Kidney epithelial cell (primary cell): ENCODE data around the gene TRMO. TPM values are rescaled to one million over a fixed set of nuclear protein-coding genes. Genes with fewer than 3 reads are reported as not detected.

Experiments used
- DNase-seq: peaks from one replicate; pipeline ENCODE4 v3.0.0-alpha.2; 2010; ENCODE audit warnings: low read depth
- H3K27me3 ChIP-seq: 2 replicates; pipeline ENCODE4 v1.6.0; 2011; ENCODE audit warnings: low read length; ENCODE audit not compliant: control insufficient read depth, insufficient read depth
- H3K36me3 ChIP-seq: 2 replicates; pipeline ENCODE4 v1.5.1; 2011; ENCODE audit warnings: low read length; ENCODE audit not compliant: control insufficient read depth, insufficient read depth
- H3K4me3 ChIP-seq: 2 replicates; pipeline ENCODE4 v1.5.1; 2011; ENCODE audit warnings: low read depth, mild to moderate bottlenecking, control low read depth, low read length
- total RNA-seq: library from RNA; depleted of rRNA; stranded (reverse); fragments of >200 nt; gene quantifications from 2 replicates; pipeline ENCODE4 v1.2.3, GENCODE V29; 2015
- TF ChIP-seq, protein P1 (sequence below): IDR thresholded peaks from 2 replicates; pipeline ENCODE4 v1.5.1; 2011; ENCODE audit warnings: mild to moderate bottlenecking, moderate library complexity, low read length, control low read depth, inconsistent platforms; ENCODE audit not compliant: insufficient read depth, poor library complexity, severe bottlenecking

Gene TRMO
- total RNA-seq, 1 donor from 2014 or later = 23.9 TPM

- no peak for DNase-seq
- Histone ChIP-seq H3K4me3 (no peak overlapping the region), H3K36me3 (no peaks in the 10 kb centered on the region), H3K27me3 (peaks cover 13% of the 10 kb centered on the region)
- TF ChIP-seq, protein P1, sequence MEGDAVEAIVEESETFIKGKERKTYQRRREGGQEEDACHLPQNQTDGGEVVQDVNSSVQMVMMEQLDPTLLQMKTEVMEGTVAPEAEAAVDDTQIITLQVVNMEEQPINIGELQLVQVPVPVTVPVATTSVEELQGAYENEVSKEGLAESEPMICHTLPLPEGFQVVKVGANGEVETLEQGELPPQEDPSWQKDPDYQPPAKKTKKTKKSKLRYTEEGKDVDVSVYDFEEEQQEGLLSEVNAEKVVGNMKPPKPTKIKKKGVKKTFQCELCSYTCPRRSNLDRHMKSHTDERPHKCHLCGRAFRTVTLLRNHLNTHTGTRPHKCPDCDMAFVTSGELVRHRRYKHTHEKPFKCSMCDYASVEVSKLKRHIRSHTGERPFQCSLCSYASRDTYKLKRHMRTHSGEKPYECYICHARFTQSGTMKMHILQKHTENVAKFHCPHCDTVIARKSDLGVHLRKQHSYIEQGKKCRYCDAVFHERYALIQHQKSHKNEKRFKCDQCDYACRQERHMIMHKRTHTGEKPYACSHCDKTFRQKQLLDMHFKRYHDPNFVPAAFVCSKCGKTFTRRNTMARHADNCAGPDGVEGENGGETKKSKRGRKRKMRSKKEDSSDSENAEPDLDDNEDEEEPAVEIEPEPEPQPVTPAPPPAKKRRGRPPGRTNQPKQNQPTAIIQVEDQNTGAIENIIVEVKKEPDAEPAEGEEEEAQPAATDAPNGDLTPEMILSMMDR = no peak
Measured at GRCh38 chr9:97934321-97935115, 12.2 kb upstream of the TRMO start.

DNA sequence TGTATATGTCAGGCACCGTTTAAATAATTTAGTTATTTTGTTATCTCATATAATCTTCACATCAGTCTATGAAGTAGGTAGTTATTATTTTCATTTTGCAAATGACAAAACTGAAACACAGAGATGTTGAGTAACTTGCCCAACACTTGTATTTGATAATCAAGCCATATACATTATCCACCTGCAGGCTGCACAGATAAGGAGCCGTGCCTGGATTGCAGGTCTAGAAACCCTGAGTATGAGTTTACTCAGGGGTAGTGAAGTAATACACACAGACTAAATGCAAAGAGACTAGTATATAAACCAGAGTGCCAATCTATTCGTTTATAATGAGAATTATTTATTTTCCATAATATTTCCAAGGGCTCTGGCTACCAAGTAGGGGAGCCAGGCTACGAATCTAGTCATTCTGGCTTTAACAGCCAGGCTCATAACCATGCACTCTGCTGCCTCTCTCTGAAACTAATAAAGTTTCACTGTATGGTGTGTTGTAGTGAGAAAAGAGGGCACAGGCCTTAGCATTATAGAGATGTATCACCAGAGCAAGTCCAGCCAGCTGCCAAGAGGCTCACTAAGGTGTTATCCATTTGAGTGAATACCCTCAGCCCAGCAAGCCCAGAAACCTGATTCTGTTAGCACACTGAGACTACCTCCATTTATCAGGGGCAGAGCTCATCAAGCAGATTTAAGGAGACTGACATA is 11.1 kb upstream of the TRMO start:
- H3K4me3 ChIP-seq = no peak overlapping the region
- H3K27me3 ChIP-seq = peaks cover 13% of the 10 kb centered on the region
- no peak for DNase-seq
- no peaks in the 10 kb centered on the region for H3K36me3 ChIP-seq
- TF ChIP-seq, protein P1 = no peak

GRCh38 chr9:97930972-97931371 is 8.7 kb upstream of the TRMO start:
- TF ChIP-seq, protein P1 = no peak
- no peaks in the 10 kb centered on the region for H3K36me3 ChIP-seq
- DNase-seq = no peak
- H3K4me3 ChIP-seq = no peak overlapping the region
- H3K27me3 ChIP-seq = peaks cover 14% of the 10 kb centered on the region

GRCh38 chr9:97928986-97929604 is 6.8 kb upstream of the TRMO start:
- Histone ChIP-seq H3K4me3 (no peak overlapping the region), H3K27me3 (peaks cover 8% of the 10 kb centered on the region), H3K36me3 (no peaks in the 10 kb centered on the region)
- TF ChIP-seq, protein P1 = no peak
- DNase-seq = no peak

GRCh38 chr9:97925497-97926334 is 3.4 kb upstream of the TRMO start:
- H3K27me3 ChIP-seq = peaks cover 5% of the 10 kb centered on the region
- no peak overlapping the region for H3K4me3 ChIP-seq
- DNase-seq = no peak
- TF ChIP-seq, protein P1 = no peak
- H3K36me3 ChIP-seq = no peaks in the 10 kb centered on the region
